IPS-15b (cell line): ENCODE results near the gene NPPA.

Experiments used
- H3K27me3 ChIP-seq: one replicate; pipeline ENCODE4 v1.6.1; 2013; ENCODE audit warnings: low read length; ENCODE audit not compliant: control insufficient read depth, insufficient read depth
- H3K36me3 ChIP-seq: one replicate; pipeline ENCODE4 v1.6.1; 2013; ENCODE audit warnings: low read length; ENCODE audit not compliant: control insufficient read depth, insufficient read depth
- H3K4me1 ChIP-seq: one replicate; pipeline ENCODE4 v1.6.1; 2013; ENCODE audit warnings: mild to moderate bottlenecking, low read length; ENCODE audit not compliant: control insufficient read depth, insufficient read depth
- H3K4me3 ChIP-seq: one replicate; pipeline ENCODE4 v1.5.1; 2013; ENCODE audit warnings: low read depth, low read length
- H3K9ac ChIP-seq: one replicate; pipeline ENCODE4 v1.6.1; 2013; ENCODE audit warnings: low read depth, mild to moderate bottlenecking, low read length
- H3K9me3 ChIP-seq: one replicate; pipeline ENCODE4 v1.6.1; 2013; ENCODE audit warnings: mild to moderate bottlenecking, low read length; ENCODE audit not compliant: control insufficient read depth, insufficient read depth

The NPPA gene

GRCh38 chr1:11880911-11881748, 33.5 kb upstream of the NPPA start:
- H3K4me1 ChIP-seq: peaks cover 3% of the 10 kb centered on the region
- no peaks in the 10 kb centered on the region for H3K27me3 ChIP-seq
- no peaks in the 10 kb centered on the region for H3K9me3 ChIP-seq
- no peak overlapping the region for H3K9ac ChIP-seq
- no peaks in the 10 kb centered on the region for H3K36me3 ChIP-seq
- no peak overlapping the region for H3K4me3 ChIP-seq

- H3K4me1 ChIP-seq: peaks cover 3% of the 10 kb centered on the region
- no peaks in the 10 kb centered on the region for H3K27me3 ChIP-seq
- H3K9ac ChIP-seq: no peak overlapping the region
Measured at GRCh38 chr1:11880181-11880575, 32.6 kb upstream of the NPPA start.

GRCh38 chr1:11879311-11880180, 32.0 kb upstream of the NPPA start:
- Histone ChIP-seq H3K9ac (no peak overlapping the region), H3K4me1 (peaks cover 3% of the 10 kb centered on the region), H3K4me3 (no peak overlapping the region), H3K27me3 (no peaks in the 10 kb centered on the region), H3K9me3 (no peaks in the 10 kb centered on the region), H3K36me3 (no peaks in the 10 kb centered on the region)

More at GRCh38 chr1:11880181-11880575, 32.6 kb upstream of the NPPA start:
- Histone ChIP-seq H3K4me3 (no peak overlapping the region), H3K36me3 (no peaks in the 10 kb centered on the region), H3K9me3 (no peaks in the 10 kb centered on the region)

- H3K4me3 ChIP-seq: no peak overlapping the region
- H3K36me3 ChIP-seq: no peaks in the 10 kb centered on the region
- H3K27me3 ChIP-seq: no peaks in the 10 kb centered on the region
- H3K9ac ChIP-seq: no peak overlapping the region
- no peaks in the 10 kb centered on the region for H3K9me3 ChIP-seq
- peaks cover 3% of the 10 kb centered on the region for H3K4me1 ChIP-seq
Measured at GRCh38 chr1:11878891-11879190, 31.3 kb upstream of the NPPA start.

GRCh38 chr1:11878081-11878890, 30.7 kb upstream of the NPPA start:
- no peak overlapping the region for H3K9ac ChIP-seq

GRCh38 chr1:11877074-11877473, 29.5 kb upstream of the NPPA start:
- no peaks in the 10 kb centered on the region for H3K27me3 ChIP-seq
- H3K9me3 ChIP-seq: no peaks in the 10 kb centered on the region
- no peak overlapping the region for H3K9ac ChIP-seq
- H3K4me3 ChIP-seq: no peak overlapping the region
- H3K4me1 ChIP-seq: no peaks in the 10 kb centered on the region
- H3K36me3 ChIP-seq: no peaks in the 10 kb centered on the region

More at GRCh38 chr1:11878081-11878890, 30.7 kb upstream of the NPPA start:
- H3K27me3 ChIP-seq: no peaks in the 10 kb centered on the region
- H3K9me3 ChIP-seq: no peaks in the 10 kb centered on the region
- H3K4me3 ChIP-seq: no peak overlapping the region
- H3K36me3 ChIP-seq: no peaks in the 10 kb centered on the region
- peaks cover 2% of the 10 kb centered on the region for H3K4me1 ChIP-seq

- Histone ChIP-seq H3K36me3 (no peaks in the 10 kb centered on the region), H3K9ac (no peak overlapping the region), H3K9me3 (no peaks in the 10 kb centered on the region), H3K4me3 (no peak overlapping the region), H3K27me3 (no peaks in the 10 kb centered on the region), H3K4me1 (no peaks in the 10 kb centered on the region)
Measured at GRCh38 chr1:11875094-11875493, 27.5 kb upstream of the NPPA start.

- Histone ChIP-seq H3K9ac (no peak overlapping the region), H3K4me1 (no peaks in the 10 kb centered on the region), H3K36me3 (no peaks in the 10 kb centered on the region), H3K4me3 (no peak overlapping the region), H3K27me3 (no peaks in the 10 kb centered on the region), H3K9me3 (no peaks in the 10 kb centered on the region)
Measured at GRCh38 chr1:11874624-11875023, 27.0 kb upstream of the NPPA start.

- H3K4me3 ChIP-seq: no peak overlapping the region
- H3K9ac ChIP-seq: no peak overlapping the region
- no peaks in the 10 kb centered on the region for H3K9me3 ChIP-seq
- H3K4me1 ChIP-seq: no peaks in the 10 kb centered on the region
- no peaks in the 10 kb centered on the region for H3K27me3 ChIP-seq
- H3K36me3 ChIP-seq: no peaks in the 10 kb centered on the region
Measured at GRCh38 chr1:11874258-11874562, 26.6 kb upstream of the NPPA start.

GRCh38 chr1:11873395-11874257, 26.0 kb upstream of the NPPA start:
- no peaks in the 10 kb centered on the region for H3K36me3 ChIP-seq
- H3K9me3 ChIP-seq: no peaks in the 10 kb centered on the region
- no peak overlapping the region for H3K4me3 ChIP-seq
- H3K9ac ChIP-seq: no peak overlapping the region
- no peaks in the 10 kb centered on the region for H3K27me3 ChIP-seq
- no peaks in the 10 kb centered on the region for H3K4me1 ChIP-seq

GRCh38 chr1:11872545-11872944, 25.0 kb upstream of the NPPA start:
- H3K36me3 ChIP-seq: no peaks in the 10 kb centered on the region
- no peak overlapping the region for H3K9ac ChIP-seq
- no peak overlapping the region for H3K4me3 ChIP-seq
- no peaks in the 10 kb centered on the region for H3K4me1 ChIP-seq
- H3K27me3 ChIP-seq: no peaks in the 10 kb centered on the region
- H3K9me3 ChIP-seq: no peaks in the 10 kb centered on the region
